Transverse colon (tissue), 4 donors: Measurements from ENCODE around the gene VTI1A. TPM values are rescaled to one million over a fixed set of nuclear protein-coding genes. Genes with fewer than 3 reads are reported as not detected.
"Not testable (repeated sequence)": the region's sequence is repeated elsewhere in the genome, so short reads cannot be mapped to it uniquely, and the experiment has no call there.

Experiments used
- DNase-seq: peaks from one replicate; pipeline ENCODE4 v3.0.0-alpha.2; 2019
- H3K27ac ChIP-seq, 4 donors: fragments of 200-600 bp; sonication (generic); 2 replicates each; pipeline ENCODE4 v1.5.1; 2016 to 2018; ENCODE audit warnings: inconsistent platforms in 4 of 4
- H3K27me3 ChIP-seq: fragments of 200-600 bp; sonication (generic); 2 replicates; pipeline ENCODE4 v1.5.1; 2017; ENCODE audit warnings: inconsistent platforms
- H3K36me3 ChIP-seq, 4 donors: fragments of 200-600 bp; sonication (generic); 2 replicates each; pipeline ENCODE4 v1.5.1; 2017 to 2019; ENCODE audit warnings: inconsistent platforms in 4 of 4
- H3K4me1 ChIP-seq, 4 donors: fragments of 200-600 bp; sonication (generic); 2 replicates each; pipeline ENCODE4 v1.5.1; 2017 to 2020; ENCODE audit warnings: inconsistent platforms in 4 of 4
- H3K4me3 ChIP-seq, 4 donors: fragments of 200-600 bp; sonication (generic); 1 replicate in 1 of 4; 2 replicates in 3 of 4; pipeline versions ENCODE4 v1.5.1 to v1.6.1; 2017 to 2019; ENCODE audit warnings: inconsistent platforms in 4 of 4
- H3K9me3 ChIP-seq, 2 donors: fragments of 200-600 bp; sonication (generic); 2 replicates each; pipeline ENCODE4 v1.5.1; 2017 to 2019; ENCODE audit warnings: inconsistent platforms in 2 of 2
- CTCF ChIP-seq, 5 experiments: fragments of 200-600 bp in 3 of 5; fragments of 450-650 bp in 2 of 5; sonication (generic) in 3 of 5; IDR thresholded peaks; 1 replicate in 2 of 5; 2 replicates in 3 of 5; pipeline ENCODE4 v1.5.1; 2016 to 2017; ENCODE audit warnings: antibody characterized with exemption in 5 of 5, inconsistent platforms in 3 of 5, mild to moderate bottlenecking in 2 of 5, moderate library complexity in 1 of 5
- EP300 ChIP-seq: sonication (generic); formaldehyde crosslinking; IDR thresholded peaks from one replicate; pipeline ENCODE4 v1.6.1; 2017; ENCODE audit warnings: antibody characterized with exemption, low read depth
- POLR2A ChIP-seq: fragments of 450-650 bp; IDR thresholded peaks from one replicate; pipeline ENCODE4 v1.6.1; 2016; ENCODE audit warnings: antibody characterized with exemption, mild to moderate bottlenecking, moderate library complexity
- POLR2AphosphoS5 ChIP-seq, 3 donors: sonication (generic); formaldehyde crosslinking; IDR thresholded peaks; one replicate each; pipeline ENCODE4 v1.6.1; 2016; ENCODE audit warnings: antibody characterized with exemption in 3 of 3
- WGBS, 2 donors: methylation state at CpG; one replicate each; pipeline ENCODE4 v1.1.5; 2018; ENCODE audit warnings: low coverage in 1 of 2; 5-methylcytosine and 5-hydroxymethylcytosine counted together
- in situ Hi-C, 4 donors: fragments of 200-750 bp; cut with MboI; loops; one replicate each; pipeline versions ENCODE4 v1.15.0 to v1.15.1; 2017; ENCODE audit warnings: low sequenced_read_pairs in 3 of 4, low pct_ligation_motif_present in 1 of 4, low pct_unique_long_range_greater_than_20kb in 1 of 4
- intact Hi-C: fragments of 100-400 bp; cut with DNase I; formaldehyde crosslinking; loops from one replicate; pipeline ENCODE4 v1.15.1; 2023; ENCODE audit warnings: low total_unique reads
- total RNA-seq, 4 donors: library from RNA; depleted of rRNA; stranded (reverse); fragments of >200 nt; gene quantifications; one replicate each; pipeline ENCODE4 v1.1.0, GENCODE V29; 2016

Gene VTI1A
- total RNA-seq, 4 donors from 2014 or later = 65.8 to 211 (median 149) TPM

GRCh38 chr10:112491144-112491543 lies 44.1 kb downstream of the VTI1A start:
- TF ChIP-seq CTCF (IDR thresholded peaks at IDR 0.05) = no peak
- no peak for TF ChIP-seq POLR2AphosphoS5 (IDR thresholded peaks at IDR 0.05)
- TF ChIP-seq POLR2A = no peak
- TF ChIP-seq EP300 = no peak
- Histone ChIP-seq H3K27ac (no peak overlapping the region), H3K4me3 (no peak overlapping the region), H3K9me3 (no peaks in the 10 kb centered on the region), H3K4me1 (peaks cover 0 to 23% (median 2%) of the 10 kb centered on the region in 4 donors), H3K36me3 (no peaks in the 10 kb centered on the region), H3K27me3 (no peaks in the 10 kb centered on the region)
- intact Hi-C loops = no loop called here
- no peak for DNase-seq
- in situ Hi-C loops = loop anchor here in 1 of 4 donors (25.0 kb wide), 1 partner anchor 896 kb away; no protein-coding TSS in a partner anchor

- WGBS, 2 donors = 53 to 62% methylated on average over 6 of the region's 6 CpGs
These were observed 45.7 kb downstream of the VTI1A start for GRCh38 chr10:112492736-112493135.

GRCh38 chr10:112497347-112497950 lies 50.4 kb downstream of the VTI1A start:
- in situ Hi-C loops = loop anchor here in 1 of 4 donors (25.0 kb wide), 1 partner anchor 890 kb away; no protein-coding TSS in a partner anchor
- 71 to 85% methylated on average over 3 of the region's 3 CpGs for WGBS, 2 donors

More at GRCh38 chr10:112492736-112493135, 45.7 kb downstream of the VTI1A start:
- TF ChIP-seq EP300 = no peak
- Histone ChIP-seq H3K36me3 (no peaks in the 10 kb centered on the region), H3K27me3 (no peaks in the 10 kb centered on the region), H3K27ac (no peak overlapping the region), H3K9me3 (no peaks in the 10 kb centered on the region), H3K4me1 (peaks cover 0 to 20% (median 2%) of the 10 kb centered on the region in 4 donors), H3K4me3 (no peak overlapping the region)
- in situ Hi-C loops = loop anchor here in 1 of 4 donors (25.0 kb wide), 1 partner anchor 895 kb away; no protein-coding TSS in a partner anchor
- intact Hi-C loops = no loop called here
- no peak for DNase-seq

GRCh38 chr10:112498806-112499205 lies 51.8 kb downstream of the VTI1A start:
- no peak overlapping the region for H3K4me3 ChIP-seq
- TF ChIP-seq EP300 (no peak), POLR2A (no peak), POLR2AphosphoS5 (IDR thresholded peaks at IDR 0.05) (no peak), CTCF (IDR thresholded peaks at IDR 0.05) (no peak)
- H3K9me3 ChIP-seq = no peaks in the 10 kb centered on the region
- no peaks in the 10 kb centered on the region for H3K36me3 ChIP-seq
- DNase-seq = no peak
- 93 to 100% methylated on average over 1 of the region's 1 CpG for WGBS, 2 donors
- in situ Hi-C loops (loop anchor here in 1 of 4 donors (25.0 kb wide), 1 partner anchor 888 kb away; no protein-coding TSS in a partner anchor), intact Hi-C loops (no loop called here)
- H3K27ac ChIP-seq = no peak overlapping the region
- no peaks in the 10 kb centered on the region for H3K27me3 ChIP-seq
- no peaks in the 10 kb centered on the region for H3K4me1 ChIP-seq

More at GRCh38 chr10:112497347-112497950, 50.4 kb downstream of the VTI1A start:
- Histone ChIP-seq H3K4me1 (no peaks in the 10 kb centered on the region), H3K27ac (no peak overlapping the region), H3K9me3 (no peaks in the 10 kb centered on the region), H3K36me3 (no peaks in the 10 kb centered on the region), H3K27me3 (no peaks in the 10 kb centered on the region), H3K4me3 (no peak overlapping the region)
- intact Hi-C loops = no loop called here
- no peak for DNase-seq
- no peak for TF ChIP-seq POLR2A
- TF ChIP-seq CTCF (IDR thresholded peaks at IDR 0.05) = no peak
- no peak for TF ChIP-seq EP300
- TF ChIP-seq POLR2AphosphoS5 (IDR thresholded peaks at IDR 0.05) = no peak

- intact Hi-C loops, H3K4me1 ChIP-seq, H3K27me3 ChIP-seq, H3K9me3 ChIP-seq, DNase-seq, H3K4me3 ChIP-seq, H3K27ac ChIP-seq, H3K36me3 ChIP-seq: not testable (repeated sequence)
- 94 to 96% methylated on average over 7 to 8 of the region's 8 CpGs for WGBS, 2 donors
- in situ Hi-C loops = loop anchor here in 1 of 4 donors (25.0 kb wide), 1 partner anchor 887 kb away; no protein-coding TSS in a partner anchor
These were observed 53.0 kb downstream of the VTI1A start for GRCh38 chr10:112499985-112500384.
